CD4-positive, alpha-beta T cell treated with Interleukin-15 for 4 hours (primary cell): ENCODE results near the gene SARM1.
"Not testable (repeated sequence)": the region's sequence is repeated elsewhere in the genome, so short reads cannot be mapped to it uniquely, and the experiment has no call there.

ENCODE experiments used
- DNase-seq: peaks from one replicate; pipeline ENCODE4 v3.0.0-alpha.2; 2020; ENCODE audit warnings: low spot score

Gene SARM1

DNA sequence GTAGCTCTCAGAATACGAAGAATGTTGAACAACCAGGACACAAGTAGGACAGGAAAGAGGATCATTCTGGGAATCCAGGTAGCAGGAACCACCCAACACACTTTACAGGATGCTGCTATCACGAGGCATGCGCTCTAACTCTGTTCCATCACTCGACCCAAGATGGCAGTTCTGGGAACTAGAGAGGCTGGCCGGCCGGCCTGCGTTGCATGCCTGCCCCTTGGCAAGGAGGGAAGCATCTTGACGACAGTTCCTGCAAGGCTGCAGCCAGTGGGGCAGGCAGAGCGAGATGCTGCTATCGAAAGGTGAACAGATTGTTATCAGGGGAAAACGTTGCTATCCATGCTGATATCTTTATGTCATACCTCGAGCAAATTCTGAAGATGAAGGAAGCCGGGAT lies 53.7 kb downstream of the SARM1 start:
- no peak for DNase-seq

DNA sequence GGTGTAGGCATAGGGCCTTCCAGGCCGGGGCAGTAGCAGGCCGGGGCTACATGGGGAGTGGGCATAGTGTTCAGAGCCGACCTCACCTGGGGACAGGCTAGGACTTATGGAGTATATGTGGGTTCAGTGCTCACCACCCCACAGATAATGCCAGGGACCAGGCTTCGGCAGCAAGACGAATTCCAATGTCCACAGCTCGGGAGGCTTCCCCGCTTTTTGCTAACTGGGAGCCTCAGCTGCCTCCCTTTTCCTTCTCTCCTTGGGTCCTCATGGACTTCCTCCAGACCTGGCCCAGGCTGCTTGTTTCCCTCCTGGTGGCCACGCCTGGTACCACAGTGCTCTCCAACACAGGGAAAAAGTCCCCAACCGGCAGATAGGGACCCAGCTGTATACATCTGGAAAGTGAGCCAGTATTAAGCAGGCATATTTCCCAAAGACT lies 54.6 kb downstream of the SARM1 start:
- no peak for DNase-seq

DNA sequence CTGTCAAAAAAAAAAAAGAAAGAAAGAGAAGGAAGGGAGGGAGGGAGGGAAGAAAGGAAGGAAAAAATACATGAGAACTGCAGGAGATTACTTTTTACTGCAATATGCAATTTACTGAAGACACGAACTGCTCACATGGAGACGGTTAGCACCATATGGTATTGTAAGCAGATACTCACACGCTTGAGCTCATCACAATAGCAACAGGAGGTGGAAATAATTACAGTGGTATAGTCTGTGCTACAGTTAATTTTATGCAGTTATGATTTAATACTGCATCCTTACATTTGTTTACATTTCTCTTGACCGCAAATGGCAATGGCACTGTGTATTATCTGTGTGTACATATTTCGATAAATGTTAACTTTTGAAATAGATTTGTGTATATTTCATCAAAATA lies 55.9 kb downstream of the SARM1 start:
- no peak for DNase-seq

DNA sequence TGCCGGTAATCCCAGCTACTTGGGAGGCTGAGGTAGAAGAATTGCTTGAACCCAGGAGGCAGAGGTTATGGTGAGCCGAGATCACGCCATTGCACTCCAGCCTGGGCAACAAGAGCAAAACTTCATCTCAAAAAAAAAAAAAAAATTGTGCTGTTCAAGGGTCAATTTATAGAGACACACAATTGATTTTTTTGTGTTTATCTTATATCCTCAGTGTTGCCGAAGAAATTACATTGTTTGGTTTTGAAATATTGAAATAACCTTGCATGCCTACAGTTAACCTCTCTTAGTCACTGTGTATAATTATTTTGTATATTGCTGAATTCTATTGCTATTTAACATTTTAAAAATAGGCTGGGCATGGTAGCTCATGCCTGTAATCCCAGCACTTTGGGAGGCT lies 56.5 kb downstream of the SARM1 start:
- not testable (repeated sequence) for DNase-seq

DNA sequence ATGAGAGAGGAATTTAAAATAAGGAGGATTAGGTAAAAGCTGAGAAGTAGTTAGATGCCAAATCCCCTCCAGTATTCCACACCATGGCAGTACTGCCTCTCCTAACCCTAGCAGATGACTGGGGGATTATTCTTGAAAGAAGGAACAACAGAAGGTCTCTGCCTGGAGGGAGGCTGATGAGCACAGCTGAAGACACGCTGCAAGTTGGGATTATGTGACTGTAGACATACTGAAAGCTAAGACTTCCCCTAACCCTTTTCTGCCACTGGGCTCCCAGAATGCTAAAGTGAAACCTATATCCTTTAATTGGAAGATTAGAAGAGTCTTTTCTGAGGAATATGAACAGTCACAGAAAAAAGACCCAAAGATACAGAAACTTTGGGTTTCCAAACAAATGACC lies 62.2 kb downstream of the SARM1 start:
- DNase-seq, result no peak

- not testable (repeated sequence) for DNase-seq
Measured at GRCh38 chr17:28434326-28434725, 62.8 kb downstream of the SARM1 start.

DNA sequence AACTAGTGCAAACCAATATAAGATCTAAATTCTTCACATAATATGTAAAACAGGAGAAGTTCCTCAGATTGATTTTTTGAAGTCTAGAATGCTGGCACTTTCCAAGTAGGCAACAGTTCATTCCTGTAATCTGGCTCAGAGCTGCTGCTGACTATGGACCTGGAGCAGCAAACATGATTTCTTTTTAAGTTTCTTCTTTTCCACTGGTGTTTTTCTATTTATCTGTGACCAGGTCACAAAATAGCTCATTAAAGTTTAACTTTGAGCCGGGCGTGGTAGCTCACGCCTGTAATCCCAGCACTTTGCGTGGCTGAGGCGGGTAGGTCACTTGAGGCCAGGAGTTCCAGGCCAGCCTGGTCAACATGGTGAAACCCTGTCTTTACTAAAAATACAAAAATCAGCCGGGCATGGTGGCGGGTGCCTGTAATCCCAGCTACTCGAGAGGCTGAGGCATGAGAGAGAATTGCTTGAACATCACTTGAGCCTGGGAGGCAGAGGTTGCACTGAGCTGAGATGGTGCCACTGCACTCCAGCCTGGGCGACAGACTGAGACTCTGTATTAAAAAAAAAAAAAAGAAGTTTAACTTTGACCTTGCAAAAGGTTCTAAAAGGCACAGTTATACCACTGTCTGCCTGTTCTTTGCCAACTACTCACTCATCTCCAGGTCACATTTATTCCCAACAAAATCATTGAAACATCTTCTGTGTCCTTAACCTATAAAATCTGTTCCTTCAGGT lies 72.6 kb downstream of the SARM1 start:
- DNase-seq, result no peak

DNA sequence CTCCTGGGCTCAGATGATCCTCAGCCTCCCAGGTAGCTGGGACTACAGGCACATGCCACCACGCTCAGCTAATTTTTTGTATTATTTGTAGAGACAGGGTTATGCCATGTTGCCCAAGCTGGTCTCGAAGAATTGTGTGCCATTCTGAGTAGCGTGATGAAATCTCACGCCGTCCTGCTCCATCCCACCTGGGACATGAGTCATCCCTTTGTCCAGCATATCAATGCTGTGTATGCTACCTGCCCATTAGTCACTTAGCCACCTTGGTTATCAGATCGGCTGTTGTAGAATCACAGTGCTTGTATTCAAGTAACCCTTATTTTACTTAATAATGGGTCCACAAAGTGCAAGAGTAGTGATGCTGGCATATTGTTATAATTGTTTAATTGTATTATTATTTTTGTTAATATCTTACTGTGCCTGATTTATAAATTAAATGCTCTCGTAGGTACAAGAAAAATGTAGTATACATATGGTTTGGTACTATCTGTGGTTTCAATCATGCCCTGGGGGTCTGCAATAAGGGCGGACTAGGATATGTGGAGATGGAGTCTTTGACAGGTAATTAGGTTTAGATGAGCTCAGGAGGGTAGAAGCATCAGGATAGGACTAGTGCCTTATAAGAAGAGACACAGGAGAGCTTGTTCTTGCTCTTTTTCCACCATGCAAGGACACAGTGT lies 75.4 kb downstream of the SARM1 start:
- DNase-seq, result no peak

DNA sequence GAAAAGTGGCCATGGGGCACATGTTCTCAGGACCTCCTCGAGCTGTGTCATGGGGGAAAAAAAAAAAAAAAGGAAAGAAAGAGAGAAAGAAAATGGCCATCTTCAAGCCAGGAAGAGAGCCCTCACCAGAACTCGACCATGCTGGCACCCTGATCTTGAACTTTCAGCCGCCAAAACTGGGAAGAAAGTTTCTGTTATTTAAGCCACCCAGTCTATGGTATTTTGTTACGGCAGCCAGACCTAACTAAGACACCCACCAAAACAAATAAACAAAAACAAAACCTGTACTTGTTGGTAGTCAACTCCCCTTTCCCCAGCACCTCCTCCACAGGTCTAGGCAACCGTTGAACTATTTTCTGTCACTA lies 75.9 kb downstream of the SARM1 start:
- no peak for DNase-seq

GRCh38 chr17:28449859-28450258 lies 78.4 kb downstream of the SARM1 start:
- DNase-seq, result no peak
